Panc1 (cell line): Measurements from ENCODE around the gene SEPTIN2. TPM values are rescaled to one million over a fixed set of nuclear protein-coding genes. Genes with fewer than 3 reads are reported as not detected.
"Not testable (repeated sequence)": the region's sequence is repeated elsewhere in the genome, so short reads cannot be mapped to it uniquely, and the experiment has no call there.

Experiments
- ATAC-seq: fragments of 200-7000 bp; cut with Tn5 transposase; 2 replicates; pipeline ENCODE4 v1.9.1; 2020; ENCODE audit warnings: mild to moderate bottlenecking, moderate library complexity
- BruUV-seq: library from RNA; stranded (reverse); fragments of 400-500 nt; replicated peaks from 2 replicates; lab custom pipeline; 2021; lab: Mats Ljungman, UMichigan
- CTCF ChIA-PET: fragments of 300-600 bp; sonication (Branson Sonifier 250); formaldehyde crosslinking; loops from one replicate; lab custom pipeline; 2022; ENCODE audit warnings: antibody characterized with exemption; lab: Charles Lee
- POLR2A ChIA-PET: fragments of 300-600 bp; sonication (Branson Sonifier 250); formaldehyde crosslinking; loops from one replicate; lab custom pipeline; 2022; ENCODE audit warnings: antibody characterized with exemption; lab: Charles Lee
- DNase-seq: peaks from one replicate; pipeline ENCODE4 v3.0.0-alpha.2; 2010; ENCODE audit warnings: low read depth, low spot score
- H3K27ac ChIP-seq: 2 replicates; pipeline ENCODE4 v1.5.1; 2011; ENCODE audit warnings: mild to moderate bottlenecking, low read length, inconsistent platforms
- H3K27me3 ChIP-seq: fragments of 200-500 bp; sonication (Bioruptor generic); 2 replicates; pipeline ENCODE4 v1.6.0; 2014; ENCODE audit warnings: low read length, inconsistent platforms; ENCODE audit not compliant: control insufficient read depth, insufficient read depth
- H3K36me3 ChIP-seq: fragments of 200-500 bp; sonication (Bioruptor generic); 2 replicates; pipeline ENCODE4 v1.5.1; 2014; ENCODE audit warnings: inconsistent platforms, mild to moderate bottlenecking, low read length, moderate library complexity; ENCODE audit not compliant: control insufficient read depth, insufficient read depth
- H3K4me1 ChIP-seq: 2 replicates; pipeline ENCODE4 v1.5.1; 2011; ENCODE audit warnings: inconsistent platforms, mild to moderate bottlenecking, low read length, moderate library complexity; ENCODE audit not compliant: control insufficient read depth, insufficient read depth
- H3K4me3 ChIP-seq, 2 experiments: 2 replicates each; pipeline ENCODE4 v1.5.1; 2011 to 2012; ENCODE audit warnings: low read depth in 2 of 2, low read length in 2 of 2, mild to moderate bottlenecking in 2 of 2, inconsistent platforms in 1 of 2, moderate library complexity in 1 of 2
- H3K9me3 ChIP-seq: fragments of 200-500 bp; sonication (Bioruptor generic); 2 replicates; pipeline ENCODE4 v1.5.1; 2014; ENCODE audit warnings: low read depth, mild to moderate bottlenecking, inconsistent platforms, low read length, moderate library complexity; ENCODE audit not compliant: control insufficient read depth, insufficient read depth
- POLR2AphosphoS5 ChIP-seq: IDR thresholded peaks from 2 replicates; pipeline ENCODE4 v1.6.1; 2012; ENCODE audit warnings: mild to moderate bottlenecking, low read depth, low read length, moderate library complexity
- SIN3A ChIP-seq: IDR thresholded peaks from 2 replicates; pipeline ENCODE4 v1.6.1; 2012; ENCODE audit warnings: low read depth, mild to moderate bottlenecking, low read length, moderate library complexity, borderline replicate concordance; ENCODE audit not compliant: insufficient read depth
- TCF7L2 ChIP-seq: IDR thresholded peaks from 2 replicates; pipeline ENCODE4 v1.6.1; 2011; ENCODE audit warnings: mild to moderate bottlenecking, low read depth, low read length, inconsistent platforms
- in situ Hi-C: cut with HindIII; loops from 2 replicates; pipeline ENCODE4 v1.10.0; 2016; ENCODE audit warnings: low sequenced_read_pairs, low pct_unique_long_range_greater_than_20kb
- intact Hi-C: fragments of 100-400 bp; cut with micrococcal nuclease; formaldehyde crosslinking; loops from one replicate; pipeline ENCODE4 v1.10.0; 2022; ENCODE audit not compliant: unreplicated experiment
- total RNA-seq: library from RNA; stranded (reverse); gene quantifications from one replicate; pipeline ENCODE4 v1.2.1, GENCODE V29; 2021; ENCODE audit not compliant: unreplicated experiment
- TF ChIP-seq, protein P1 (sequence below): fragments of 450-650 bp; IDR thresholded peaks from 2 replicates; pipeline ENCODE4 v1.5.1; 2017; ENCODE audit warnings: mild to moderate bottlenecking
- TF ChIP-seq, protein P2 (sequence below), 2 experiments: IDR thresholded peaks; 2 replicates each; pipeline ENCODE4 v1.6.1; 2011 to 2012; ENCODE audit warnings: low read depth in 2 of 2, control low read depth in 1 of 2, low read length in 1 of 2, mild to moderate bottlenecking in 1 of 2, moderate library complexity in 1 of 2; ENCODE audit not compliant: insufficient read depth in 1 of 2

The SEPTIN2 gene
- total RNA-seq, 1 experiment from 2014 or later: 303 TPM

DNA sequence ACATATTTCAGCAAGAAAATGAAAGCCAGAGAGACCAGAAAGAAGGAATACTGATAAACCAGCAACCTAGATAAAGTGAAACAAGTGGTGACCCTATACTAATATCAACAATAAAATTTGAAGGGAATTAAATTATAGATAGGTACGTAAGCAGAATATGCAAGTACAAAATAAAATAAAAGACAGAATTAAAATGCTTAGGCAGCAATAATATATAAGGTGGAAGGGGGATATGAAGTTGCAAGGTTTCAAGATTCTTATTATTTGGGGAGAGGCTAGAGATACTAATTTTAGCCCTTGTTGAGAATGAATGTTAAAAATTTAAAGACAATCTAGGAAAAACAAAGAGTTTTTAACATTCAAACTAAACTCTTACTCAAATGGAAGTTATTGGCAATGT lies 39.8 kb upstream of the SEPTIN2 start:
- no peaks in the 10 kb centered on the region for H3K27me3 ChIP-seq
- intact Hi-C loops: no loop called here
- POLR2A ChIA-PET: no interaction called here
- CTCF ChIA-PET: no interaction called here
- no peak for ATAC-seq
- H3K36me3 ChIP-seq: no peaks in the 10 kb centered on the region
- no peak for DNase-seq
- 0 out of 2 replicates have a peak, but pooled peaks cover 3% of the 10 kb centered on the region for H3K9me3 ChIP-seq
- no peak overlapping the region for H3K27ac ChIP-seq
- in situ Hi-C loops: no loop called here
- H3K4me3 ChIP-seq: no peak overlapping the region
- H3K4me1 ChIP-seq: peaks cover 38% of the 10 kb centered on the region
- BruUV-seq: no TSS peak
- TF ChIP-seq, protein P1, sequence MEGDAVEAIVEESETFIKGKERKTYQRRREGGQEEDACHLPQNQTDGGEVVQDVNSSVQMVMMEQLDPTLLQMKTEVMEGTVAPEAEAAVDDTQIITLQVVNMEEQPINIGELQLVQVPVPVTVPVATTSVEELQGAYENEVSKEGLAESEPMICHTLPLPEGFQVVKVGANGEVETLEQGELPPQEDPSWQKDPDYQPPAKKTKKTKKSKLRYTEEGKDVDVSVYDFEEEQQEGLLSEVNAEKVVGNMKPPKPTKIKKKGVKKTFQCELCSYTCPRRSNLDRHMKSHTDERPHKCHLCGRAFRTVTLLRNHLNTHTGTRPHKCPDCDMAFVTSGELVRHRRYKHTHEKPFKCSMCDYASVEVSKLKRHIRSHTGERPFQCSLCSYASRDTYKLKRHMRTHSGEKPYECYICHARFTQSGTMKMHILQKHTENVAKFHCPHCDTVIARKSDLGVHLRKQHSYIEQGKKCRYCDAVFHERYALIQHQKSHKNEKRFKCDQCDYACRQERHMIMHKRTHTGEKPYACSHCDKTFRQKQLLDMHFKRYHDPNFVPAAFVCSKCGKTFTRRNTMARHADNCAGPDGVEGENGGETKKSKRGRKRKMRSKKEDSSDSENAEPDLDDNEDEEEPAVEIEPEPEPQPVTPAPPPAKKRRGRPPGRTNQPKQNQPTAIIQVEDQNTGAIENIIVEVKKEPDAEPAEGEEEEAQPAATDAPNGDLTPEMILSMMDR: no peak
- no peak for TF ChIP-seq SIN3A
- TF ChIP-seq TCF7L2: no peak
- TF ChIP-seq, protein P2, sequence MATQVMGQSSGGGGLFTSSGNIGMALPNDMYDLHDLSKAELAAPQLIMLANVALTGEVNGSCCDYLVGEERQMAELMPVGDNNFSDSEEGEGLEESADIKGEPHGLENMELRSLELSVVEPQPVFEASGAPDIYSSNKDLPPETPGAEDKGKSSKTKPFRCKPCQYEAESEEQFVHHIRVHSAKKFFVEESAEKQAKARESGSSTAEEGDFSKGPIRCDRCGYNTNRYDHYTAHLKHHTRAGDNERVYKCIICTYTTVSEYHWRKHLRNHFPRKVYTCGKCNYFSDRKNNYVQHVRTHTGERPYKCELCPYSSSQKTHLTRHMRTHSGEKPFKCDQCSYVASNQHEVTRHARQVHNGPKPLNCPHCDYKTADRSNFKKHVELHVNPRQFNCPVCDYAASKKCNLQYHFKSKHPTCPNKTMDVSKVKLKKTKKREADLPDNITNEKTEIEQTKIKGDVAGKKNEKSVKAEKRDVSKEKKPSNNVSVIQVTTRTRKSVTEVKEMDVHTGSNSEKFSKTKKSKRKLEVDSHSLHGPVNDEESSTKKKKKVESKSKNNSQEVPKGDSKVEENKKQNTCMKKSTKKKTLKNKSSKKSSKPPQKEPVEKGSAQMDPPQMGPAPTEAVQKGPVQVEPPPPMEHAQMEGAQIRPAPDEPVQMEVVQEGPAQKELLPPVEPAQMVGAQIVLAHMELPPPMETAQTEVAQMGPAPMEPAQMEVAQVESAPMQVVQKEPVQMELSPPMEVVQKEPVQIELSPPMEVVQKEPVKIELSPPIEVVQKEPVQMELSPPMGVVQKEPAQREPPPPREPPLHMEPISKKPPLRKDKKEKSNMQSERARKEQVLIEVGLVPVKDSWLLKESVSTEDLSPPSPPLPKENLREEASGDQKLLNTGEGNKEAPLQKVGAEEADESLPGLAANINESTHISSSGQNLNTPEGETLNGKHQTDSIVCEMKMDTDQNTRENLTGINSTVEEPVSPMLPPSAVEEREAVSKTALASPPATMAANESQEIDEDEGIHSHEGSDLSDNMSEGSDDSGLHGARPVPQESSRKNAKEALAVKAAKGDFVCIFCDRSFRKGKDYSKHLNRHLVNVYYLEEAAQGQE (IDR thresholded peaks at IDR 0.05; ENCODE audit: insufficient read depth in 1 of 2, low read depth in 2 of 2, low read length in 1 of 2): no peak
- no peak for TF ChIP-seq POLR2AphosphoS5

DNA sequence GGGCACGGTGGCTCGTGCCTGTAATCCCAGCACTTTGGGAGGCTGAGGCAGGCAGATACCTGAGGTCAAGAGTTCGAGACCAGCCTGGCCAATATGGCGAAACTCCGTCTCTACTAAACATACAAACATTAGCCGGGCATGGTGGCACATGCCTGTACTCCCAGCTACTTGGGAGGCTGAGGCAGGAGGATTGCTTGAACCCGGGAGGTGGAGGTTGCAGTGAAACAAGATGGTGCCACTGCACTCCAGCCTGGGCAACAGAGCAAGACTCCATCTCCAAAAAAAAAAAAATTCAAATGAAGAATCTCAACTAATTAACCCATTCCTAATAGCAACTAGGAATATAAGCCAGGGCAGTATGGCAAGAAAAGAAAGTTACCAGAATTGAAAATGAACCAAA lies 37.4 kb upstream of the SEPTIN2 start:
- BruUV-seq, intact Hi-C loops: not testable (repeated sequence)

DNA sequence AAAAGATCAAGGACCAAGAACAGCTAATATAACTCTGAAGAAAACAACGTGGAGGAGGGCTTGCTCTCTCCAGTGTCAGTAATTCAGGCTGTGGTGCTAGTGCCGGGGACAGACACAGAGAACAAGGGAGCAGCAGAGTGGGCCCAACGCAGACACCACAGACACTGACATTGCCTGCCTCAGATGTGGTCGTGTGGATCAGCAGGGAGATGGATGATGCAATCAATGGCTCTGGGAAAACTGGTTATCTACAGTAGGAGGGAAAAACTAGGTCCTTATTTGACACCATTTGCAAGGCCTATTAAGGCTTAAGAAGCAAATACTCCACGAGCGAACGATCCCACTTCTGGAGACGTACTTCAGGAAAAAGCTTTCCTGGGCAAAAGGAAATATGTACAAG lies 36.3 kb upstream of the SEPTIN2 start:
- ChIA-PET POLR2A (no interaction called here), CTCF (no interaction called here)
- no peak for TF ChIP-seq POLR2AphosphoS5
- TF ChIP-seq SIN3A: no peak
- TF ChIP-seq, protein P2 (IDR thresholded peaks at IDR 0.05; ENCODE audit: insufficient read depth in 1 of 2, low read depth in 2 of 2, low read length in 1 of 2): no peak
- TF ChIP-seq, protein P1: no peak
- no peak for TF ChIP-seq TCF7L2
- Histone ChIP-seq H3K27me3 (no peaks in the 10 kb centered on the region), H3K4me1 (peaks cover 18% of the 10 kb centered on the region), H3K9me3 (0 out of 2 replicates have a peak, but pooled peaks cover 3% of the 10 kb centered on the region), H3K36me3 (no peaks in the 10 kb centered on the region), H3K27ac (peak overlapping the region; percentile 56; the same call in 1 of the 2 replicates), H3K4me3 (no peak overlapping the region)
- no TSS peak for BruUV-seq
- no peak for DNase-seq
- intact Hi-C loops (no loop called here), in situ Hi-C loops (no loop called here)
- ATAC-seq: peak; percentile 42; the same call in 1 of the 2 replicates

More for the DNA sequence above, 37.4 kb upstream of the SEPTIN2 start:
- H3K36me3 ChIP-seq, CTCF ChIA-PET, H3K9me3 ChIP-seq, in situ Hi-C loops, H3K27me3 ChIP-seq, H3K4me3 ChIP-seq, H3K27ac ChIP-seq, ATAC-seq, DNase-seq, POLR2A ChIA-PET: not testable (repeated sequence)
- H3K4me1 ChIP-seq: peaks cover 27% of the 10 kb centered on the region
